SK-N-SH (cell line): ENCODE measurements around the gene PAFAH1B2. TPM values are rescaled to one million over a fixed set of nuclear protein-coding genes. Genes with fewer than 3 reads are reported as not detected.
"Not testable (repeated sequence)": the region's sequence is repeated elsewhere in the genome, so short reads cannot be mapped to it uniquely, and the experiment has no call there.

ENCODE experiments used
- CTCF ChIA-PET: fragments of 300-600, 350-600 bp; formaldehyde crosslinking; extraction: SDS; loops from one replicate; lab custom pipeline; 2021; lab: Yijun Ruan, JAX
- POLR2A ChIA-PET: fragments of 350-600 bp; sonication (Branson Sonifier 250); formaldehyde crosslinking; extraction: SDS; loops from one replicate; lab custom pipeline; 2020; ENCODE audit warnings: antibody characterized with exemption, inconsistent platforms; lab: Yijun Ruan, JAX
- DNase-seq: peaks from one replicate; pipeline ENCODE4 v3.0.0; 2012
- H2AFZ ChIP-seq: fragments of 200-600 bp; sonication (generic); 2 replicates; pipeline ENCODE4 v1.8.1; 2016; ENCODE audit warnings: antibody characterized with exemption, mild to moderate bottlenecking, low read depth
- H3F3A ChIP-seq: fragments of 200-600 bp; sonication (generic); replicated peaks from 2 replicates; pipeline ENCODE3; 2016; ENCODE audit warnings: antibody characterized with exemption, mild to moderate bottlenecking; ENCODE audit not compliant: insufficient read depth
- H3K27ac ChIP-seq, 2 experiments: fragments of 200-500 bp in 1 of 2; fragments of 200-600 bp in 1 of 2; sonication (Bioruptor generic) in 1 of 2; sonication (generic), shearing (Covaris generic) in 1 of 2; 2 replicates each; pipeline versions ENCODE4 v1.5.1 to v1.6.1; 2014 to 2016; ENCODE audit warnings: low read depth in 2 of 2, inconsistent platforms in 1 of 2, low read length in 1 of 2, mild to moderate bottlenecking in 1 of 2, mixed read lengths in 1 of 2
- H3K27me3 ChIP-seq: fragments of 200-600 bp; sonication (generic), shearing (Covaris generic); 2 replicates; pipeline ENCODE4 v1.6.1; 2016; ENCODE audit warnings: mixed run types; ENCODE audit not compliant: insufficient read depth
- H3K36me3 ChIP-seq, 2 experiments: fragments of 200-500 bp in 1 of 2; fragments of 200-600 bp in 1 of 2; sonication (Bioruptor generic) in 1 of 2; sonication (generic) in 1 of 2; replicated peaks in 1 of 2; 2 replicates each; pipeline versions ENCODE3 to v1.5.1; 2014 to 2016; ENCODE audit warnings: low read length in 1 of 2, mild to moderate bottlenecking in 1 of 2; ENCODE audit not compliant: insufficient read depth in 2 of 2, control insufficient read depth in 1 of 2
- H3K4me1 ChIP-seq, 2 experiments: fragments of 200-500 bp in 1 of 2; fragments of 200-600 bp in 1 of 2; sonication (Bioruptor generic) in 1 of 2; sonication (generic), shearing (Covaris generic) in 1 of 2; 2 replicates each; pipeline versions ENCODE4 v1.5.1 to v1.6.1; 2014 to 2016; ENCODE audit warnings: low read depth in 1 of 2, low read length in 1 of 2, mixed run types in 1 of 2; ENCODE audit not compliant: insufficient read depth in 2 of 2, control insufficient read depth in 1 of 2
- H3K4me2 ChIP-seq: fragments of 200-600 bp; sonication (generic), shearing (Covaris generic); 2 replicates; pipeline ENCODE4 v1.6.1; 2017; ENCODE audit warnings: mixed run types
- H3K4me3 ChIP-seq, 2 experiments: fragments of 200-500 bp in 1 of 2; fragments of 200-600 bp in 1 of 2; sonication (Bioruptor generic) in 1 of 2; sonication (generic), shearing (Covaris generic) in 1 of 2; 2 replicates each; pipeline versions ENCODE4 v1.5.1 to v1.8.1; 2014 to 2016; ENCODE audit warnings: low read depth in 2 of 2, inconsistent platforms in 1 of 2, low read length in 1 of 2, mild to moderate bottlenecking in 1 of 2, mixed read lengths in 1 of 2, moderate library complexity in 1 of 2
- H3K79me2 ChIP-seq: fragments of 200-600 bp; sonication (generic); 2 replicates; pipeline ENCODE4 v1.8.1; 2017; ENCODE audit warnings: mild to moderate bottlenecking; ENCODE audit not compliant: insufficient read depth
- H3K9ac ChIP-seq: fragments of 200-600 bp; sonication (generic); 2 replicates; pipeline ENCODE4 v1.6.1; 2017; ENCODE audit warnings: mixed run types
- H3K9me2 ChIP-seq: fragments of 200-600 bp; sonication (generic); 2 replicates; pipeline ENCODE4 v1.6.1; 2017; ENCODE audit warnings: mixed run types
- H3K9me3 ChIP-seq: fragments of 200-600 bp; sonication (generic); 2 replicates; pipeline ENCODE4 v1.6.1; 2017; ENCODE audit warnings: mixed run types, mild to moderate bottlenecking, moderate library complexity
- H4K20me1 ChIP-seq: fragments of 200-600 bp; sonication (generic); 2 replicates; pipeline ENCODE4 v1.6.1; 2017; ENCODE audit warnings: mild to moderate bottlenecking, mixed run types; ENCODE audit not compliant: insufficient read depth
- WGBS: methylation state at CpG from one replicate; pipeline ENCODE4 v1.1.6; 2017; ENCODE audit warnings: low lambda C conversion rate; 5-methylcytosine and 5-hydroxymethylcytosine counted together
- polyA plus RNA-seq, 3 experiments: library from polyadenylated mRNA; depleted of rRNA; stranded (reverse); fragments of >200 nt; gene quantifications; 2 replicates each; pipeline ENCODE4 v1.2.3, GENCODE V29; 2012
- TF ChIP-seq, protein P1 (sequence below): fragments of 200-600 bp; sonication (generic); IDR thresholded peaks from 2 replicates; pipeline ENCODE4 v1.6.1; 2017; ENCODE audit warnings: antibody characterized with exemption, mild to moderate bottlenecking, moderate library complexity

The PAFAH1B2 gene
- polyA plus RNA-seq, 1 of the 3 experiments (the other 2 are of a cell fraction), result 19.6 TPM

DNA sequence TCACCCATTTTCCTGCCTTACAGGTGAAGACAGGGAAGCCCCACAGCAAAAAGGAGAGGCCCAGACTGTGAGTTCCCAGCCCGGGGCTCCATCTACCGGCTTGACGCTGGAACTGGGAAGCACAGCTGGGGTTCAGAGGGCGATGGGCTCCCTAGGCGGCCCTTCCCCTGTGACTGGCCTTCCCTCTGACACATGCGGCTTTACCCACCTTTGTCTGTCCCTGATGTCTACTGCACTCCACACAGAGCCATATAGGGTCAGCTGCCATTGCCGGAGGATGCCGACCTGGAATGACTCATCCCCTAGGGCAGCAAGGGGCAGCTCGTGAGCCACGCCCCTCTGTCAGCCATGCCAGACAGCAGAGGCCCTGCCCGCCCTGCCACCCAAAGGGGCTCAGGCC is 62.8 kb downstream of the PAFAH1B2 start:
- POLR2A ChIA-PET, DNase-seq, H3K4me2 ChIP-seq, H3K9me2 ChIP-seq, H3K27ac ChIP-seq, H3K27me3 ChIP-seq, H2AFZ ChIP-seq, H3K4me3 ChIP-seq, H3K9me3 ChIP-seq, CTCF ChIA-PET, H3K4me1 ChIP-seq, H3K9ac ChIP-seq: not testable (repeated sequence)
- peaks cover 25% of the 10 kb centered on the region; the same call in 1 of the 2 replicates for H4K20me1 ChIP-seq
- no CpG with 5 or more reads among the region's 11 CpGs for WGBS
- H3K79me2 ChIP-seq, result peaks cover 21% of the 10 kb centered on the region; the same call in 1 of the 2 replicates
- H3K36me3 ChIP-seq, result peaks cover 5 to 27% of the 10 kb centered on the region in 2 experiments
- peaks cover 35% of the 10 kb centered on the region for H3F3A ChIP-seq

DNA sequence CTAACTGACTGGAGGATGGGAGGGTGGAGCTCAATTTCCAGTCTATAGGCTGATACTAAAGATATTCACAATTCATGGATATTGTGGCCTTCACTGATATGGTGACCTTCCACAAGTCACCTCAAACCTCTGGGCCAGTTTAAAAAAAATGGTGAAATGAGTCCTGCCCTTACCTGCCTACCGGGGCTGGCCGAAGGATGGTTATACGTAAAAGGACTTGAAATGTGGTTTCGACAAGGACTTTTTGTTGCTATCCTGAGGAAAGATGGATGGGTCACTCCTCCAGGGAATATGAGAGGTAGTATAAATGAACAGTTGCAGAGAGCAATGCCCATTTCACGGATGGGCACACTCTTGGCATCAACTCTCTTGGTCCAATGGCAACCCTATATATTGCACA is 63.4 kb downstream of the PAFAH1B2 start:
- H3K4me1 ChIP-seq, H3K4me2 ChIP-seq, DNase-seq, H3K9ac ChIP-seq, H3K9me3 ChIP-seq, POLR2A ChIA-PET, H3K4me3 ChIP-seq, H2AFZ ChIP-seq, H3K27me3 ChIP-seq, H3K27ac ChIP-seq, H3K9me2 ChIP-seq, CTCF ChIA-PET: not testable (repeated sequence)
- Histone ChIP-seq H3K36me3 (peaks cover 7 to 29% of the 10 kb centered on the region in 2 experiments), H4K20me1 (peaks cover 19% of the 10 kb centered on the region; the same call in 1 of the 2 replicates), H3F3A (peaks cover 34% of the 10 kb centered on the region), H3K79me2 (peaks cover 15% of the 10 kb centered on the region; the same call in 1 of the 2 replicates)
- 94% methylated on average over 5 of the region's 5 CpGs for WGBS

DNA sequence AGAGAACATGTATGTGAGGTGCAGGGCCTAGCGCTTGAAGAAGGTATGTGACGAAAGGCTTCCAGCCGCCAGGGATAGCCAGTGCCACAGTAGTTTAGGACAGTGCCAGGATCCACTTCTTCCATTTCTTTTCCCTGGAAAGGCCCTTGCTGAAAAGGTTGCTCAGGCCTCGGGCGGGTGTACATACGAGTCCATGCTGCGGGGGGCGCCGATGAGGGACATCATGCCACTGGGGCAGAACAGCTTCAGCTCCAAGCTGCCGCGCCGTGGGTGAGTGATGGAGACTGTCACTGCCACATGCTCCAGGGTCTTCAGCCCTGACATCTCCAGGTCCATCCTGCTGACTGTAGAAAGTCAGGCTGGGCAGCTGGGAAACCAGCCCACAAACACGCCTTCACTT is 64.6 kb downstream of the PAFAH1B2 start:
- H3K27ac ChIP-seq, H3K9me2 ChIP-seq, CTCF ChIA-PET, H4K20me1 ChIP-seq, H2AFZ ChIP-seq, H3K9me3 ChIP-seq, H3K4me3 ChIP-seq, DNase-seq, H3K4me1 ChIP-seq, H3K4me2 ChIP-seq, H3K79me2 ChIP-seq, H3K27me3 ChIP-seq, POLR2A ChIA-PET, H3K9ac ChIP-seq: not testable (repeated sequence)
- WGBS, result 93% methylated on average over 6 of the region's 13 CpGs
- TF ChIP-seq, protein P1, sequence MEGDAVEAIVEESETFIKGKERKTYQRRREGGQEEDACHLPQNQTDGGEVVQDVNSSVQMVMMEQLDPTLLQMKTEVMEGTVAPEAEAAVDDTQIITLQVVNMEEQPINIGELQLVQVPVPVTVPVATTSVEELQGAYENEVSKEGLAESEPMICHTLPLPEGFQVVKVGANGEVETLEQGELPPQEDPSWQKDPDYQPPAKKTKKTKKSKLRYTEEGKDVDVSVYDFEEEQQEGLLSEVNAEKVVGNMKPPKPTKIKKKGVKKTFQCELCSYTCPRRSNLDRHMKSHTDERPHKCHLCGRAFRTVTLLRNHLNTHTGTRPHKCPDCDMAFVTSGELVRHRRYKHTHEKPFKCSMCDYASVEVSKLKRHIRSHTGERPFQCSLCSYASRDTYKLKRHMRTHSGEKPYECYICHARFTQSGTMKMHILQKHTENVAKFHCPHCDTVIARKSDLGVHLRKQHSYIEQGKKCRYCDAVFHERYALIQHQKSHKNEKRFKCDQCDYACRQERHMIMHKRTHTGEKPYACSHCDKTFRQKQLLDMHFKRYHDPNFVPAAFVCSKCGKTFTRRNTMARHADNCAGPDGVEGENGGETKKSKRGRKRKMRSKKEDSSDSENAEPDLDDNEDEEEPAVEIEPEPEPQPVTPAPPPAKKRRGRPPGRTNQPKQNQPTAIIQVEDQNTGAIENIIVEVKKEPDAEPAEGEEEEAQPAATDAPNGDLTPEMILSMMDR, result peak; percentile 21; the same call in 1 of the 2 replicates
- H3F3A ChIP-seq, result peaks cover 30% of the 10 kb centered on the region
- H3K36me3 ChIP-seq, result peaks cover 7 to 31% of the 10 kb centered on the region in 2 experiments

DNA sequence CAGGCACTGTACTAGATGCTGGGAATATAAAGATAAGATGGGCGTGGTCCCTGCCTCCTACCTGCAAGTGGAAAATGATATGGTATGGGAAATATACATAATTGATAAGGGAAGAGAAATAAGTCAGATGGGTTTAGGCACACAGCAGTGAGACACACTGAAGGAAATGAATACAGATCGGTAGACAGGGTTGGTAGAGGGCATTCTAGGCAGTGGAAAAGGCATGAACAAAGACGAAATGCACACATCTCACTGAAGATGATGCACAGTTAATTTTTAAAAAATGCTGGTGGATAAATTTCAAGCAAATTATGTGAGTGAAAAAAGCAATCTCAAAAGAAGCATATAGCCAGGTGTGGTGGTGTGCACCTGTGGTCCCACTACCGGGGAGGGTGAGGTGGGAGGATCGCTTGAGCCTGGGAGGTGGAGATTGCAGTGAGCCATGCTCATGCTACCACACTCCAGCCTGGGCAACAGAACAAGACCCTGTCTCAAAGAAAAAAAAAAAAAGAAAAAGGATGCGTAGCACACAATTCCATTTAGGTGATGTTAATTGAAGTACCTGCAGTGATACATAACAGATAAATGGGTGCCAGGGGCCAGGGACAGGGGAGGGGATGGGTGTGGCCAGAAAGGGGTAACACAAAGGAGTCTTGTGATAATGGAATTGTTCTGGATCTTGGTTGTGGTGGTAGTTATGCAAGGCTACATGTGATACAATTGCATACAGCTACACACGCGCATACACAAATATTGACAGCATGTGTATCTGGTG is 65.5 kb downstream of the PAFAH1B2 start:
- H3K27ac ChIP-seq, H3K27me3 ChIP-seq, H2AFZ ChIP-seq, H4K20me1 ChIP-seq, H3K79me2 ChIP-seq, H3K4me1 ChIP-seq, H3K9me3 ChIP-seq, H3K9me2 ChIP-seq, CTCF ChIA-PET, POLR2A ChIA-PET, H3K9ac ChIP-seq, H3K4me2 ChIP-seq, DNase-seq, H3K4me3 ChIP-seq: not testable (repeated sequence)
- peaks cover 29% of the 10 kb centered on the region for H3F3A ChIP-seq
- 89% methylated on average over 7 of the region's 8 CpGs for WGBS
- peaks cover 7 to 24% of the 10 kb centered on the region in 2 experiments for H3K36me3 ChIP-seq
